GM23338 (cell line): ENCODE data around the gene TTC38. TPM values are rescaled to one million over a fixed set of nuclear protein-coding genes. Genes with fewer than 3 reads are reported as not detected.

ENCODE experiments used
- ATAC-seq: fragments of 200-7000 bp; cut with Tn5 transposase; 3 replicates; pipeline ENCODE4 v1.9.1; 2020
- DNase-seq: peaks from one replicate; pipeline ENCODE4 v3.0.0-alpha.2; 2015; ENCODE audit warnings: low spot score
- H2AFZ ChIP-seq: fragments of 200-600 bp; sonication (generic); 2 replicates; pipeline ENCODE4 v1.8.0; 2016; ENCODE audit warnings: antibody characterized with exemption, mild to moderate bottlenecking, moderate library complexity
- H3F3A ChIP-seq: fragments of 200-600 bp; sonication (generic); replicated peaks from 2 replicates; pipeline ENCODE4 v1.8.0; 2017; ENCODE audit warnings: antibody characterized with exemption, mixed run types, low read depth
- H3K27ac ChIP-seq: fragments of 200-600 bp; sonication (generic); 2 replicates; pipeline ENCODE4 v1.6.1; 2016; ENCODE audit warnings: low read depth
- H3K27me3 ChIP-seq: fragments of 200-600 bp; sonication (generic); 2 replicates; pipeline ENCODE4 v1.8.0; 2016; ENCODE audit warnings: mild to moderate bottlenecking, mixed run types, moderate library complexity; ENCODE audit not compliant: insufficient read depth
- H3K36me3 ChIP-seq: fragments of 200-600 bp; sonication (generic); 2 replicates; pipeline ENCODE4 v1.8.0; 2016; ENCODE audit warnings: mild to moderate bottlenecking; ENCODE audit not compliant: insufficient read depth
- H3K4me1 ChIP-seq: fragments of 200-600 bp; sonication (generic); 2 replicates; pipeline ENCODE4 v1.8.0; 2016; ENCODE audit warnings: mild to moderate bottlenecking, moderate library complexity; ENCODE audit not compliant: insufficient read depth
- H3K4me2 ChIP-seq: fragments of 200-600 bp; sonication (generic); 2 replicates; pipeline ENCODE4 v1.7.1; 2017; ENCODE audit warnings: mixed run types
- H3K4me3 ChIP-seq: fragments of 200-600 bp; sonication (generic); 2 replicates; pipeline ENCODE4 v1.6.1; 2016; ENCODE audit warnings: mixed run types
- H3K79me2 ChIP-seq: fragments of 200-600 bp; sonication (generic); replicated peaks from 2 replicates; pipeline ENCODE4 v1.8.0; 2017; ENCODE audit warnings: mild to moderate bottlenecking; ENCODE audit not compliant: insufficient read depth
- H3K9me2 ChIP-seq: fragments of 200-600 bp; sonication (generic); 2 replicates; pipeline ENCODE4 v1.8.0; 2017; ENCODE audit not compliant: insufficient read depth
- H4K20me1 ChIP-seq: fragments of 200-600 bp; sonication (generic); replicated peaks from 2 replicates; pipeline ENCODE4 v1.8.0; 2017; ENCODE audit warnings: mild to moderate bottlenecking; ENCODE audit not compliant: insufficient read depth
- H3K27ac Mint-ChIP-seq: 2 replicates; pipeline ENCODE4 v1.8.0; 2020; ENCODE audit warnings: inconsistent platforms, mild to moderate bottlenecking, moderate library complexity, mixed read lengths
- H3K27me3 Mint-ChIP-seq: 3 replicates; pipeline ENCODE4 v1.8.0; 2022; ENCODE audit warnings: low read depth, mild to moderate bottlenecking, moderate library complexity, mixed read lengths, inconsistent platforms; ENCODE audit not compliant: insufficient read depth, poor library complexity
- H3K36me3 Mint-ChIP-seq: 3 replicates; pipeline ENCODE4 v1.8.0; 2021; ENCODE audit warnings: low read depth, mild to moderate bottlenecking, inconsistent platforms, moderate library complexity, mixed read lengths
- H3K4me1 Mint-ChIP-seq: 3 replicates; pipeline ENCODE4 v1.8.0; 2020; ENCODE audit warnings: mild to moderate bottlenecking, inconsistent platforms, mixed read lengths
- H3K4me3 Mint-ChIP-seq: 3 replicates; pipeline ENCODE4 v1.8.0; 2021; ENCODE audit warnings: moderate library complexity, mild to moderate bottlenecking, inconsistent platforms, mixed read lengths
- H3K9me3 Mint-ChIP-seq: 3 replicates; pipeline ENCODE4 v1.8.0; 2020; ENCODE audit warnings: moderate library complexity, mild to moderate bottlenecking, inconsistent platforms, mixed read lengths
- CREB1 ChIP-seq: fragments of 250-450 bp; sonication (Bioruptor Pico); IDR thresholded peaks from 2 replicates; pipeline ENCODE4 v1.5.0; 2020; ENCODE audit warnings: low read depth, mild to moderate bottlenecking, moderate library complexity
- CTCF ChIP-seq, 2 experiments: fragments of 200-600 bp in 1 of 2; sonication (generic) in 1 of 2; conservative IDR thresholded peaks; 2 replicates each; pipeline versions ENCODE4 v1.5.1 to v1.6.1; 2016 to 2017; ENCODE audit warnings: antibody characterized with exemption in 2 of 2, low read depth in 2 of 2, mild to moderate bottlenecking in 2 of 2, moderate library complexity in 1 of 2
- ETS1 ChIP-seq: IDR thresholded peaks from 2 replicates; pipeline ENCODE4 v1.6.1; 2016; ENCODE audit warnings: antibody characterized with exemption
- EZH2 ChIP-seq: fragments of 200-600 bp; sonication (generic); IDR thresholded peaks from one replicate; pipeline ENCODE4 v1.8.0; 2017; ENCODE audit warnings: antibody characterized with exemption, mild to moderate bottlenecking, low read depth; ENCODE audit not compliant: unreplicated experiment
- EZH2phosphoT487 ChIP-seq: fragments of 200-600 bp; sonication (generic); IDR thresholded peaks from one replicate; pipeline ENCODE4 v1.8.1; 2018; ENCODE audit warnings: antibody characterized with exemption; ENCODE audit not compliant: unreplicated experiment
- JUNB ChIP-seq: IDR thresholded peaks from one replicate; pipeline ENCODE4 v1.6.1; 2016; ENCODE audit warnings: antibody characterized with exemption; ENCODE audit not compliant: unreplicated experiment
- NANOG ChIP-seq: IDR thresholded peaks from 2 replicates; pipeline ENCODE4 v1.6.1; 2016; ENCODE audit warnings: antibody characterized with exemption, borderline replicate concordance
- POLR2AphosphoS5 ChIP-seq: IDR thresholded peaks from 2 replicates; pipeline ENCODE4 v1.6.1; 2016; ENCODE audit warnings: antibody characterized with exemption, low read depth
- REST ChIP-seq: IDR thresholded peaks from one replicate; pipeline ENCODE4 v1.6.1; 2018; ENCODE audit warnings: antibody characterized with exemption; ENCODE audit not compliant: unreplicated experiment
- STAT1 ChIP-seq: IDR thresholded peaks from one replicate; pipeline ENCODE4 v1.6.1; 2016; ENCODE audit warnings: antibody characterized with exemption; ENCODE audit not compliant: unreplicated experiment
- ZNF114 ChIP-seq: fragments of 250-450 bp; sonication (Bioruptor Pico); IDR thresholded peaks from 2 replicates; pipeline ENCODE4 v1.5.0; 2020; ENCODE audit warnings: mild to moderate bottlenecking, moderate library complexity
- ZNF331 ChIP-seq: fragments of 250-450 bp; sonication (Bioruptor Pico); IDR thresholded peaks from 2 replicates; pipeline ENCODE4 v1.5.0; 2020; ENCODE audit warnings: low read depth, mild to moderate bottlenecking, moderate library complexity
- ZNF462 ChIP-seq: fragments of 250-450 bp; sonication (Bioruptor Pico); IDR thresholded peaks from 2 replicates; pipeline ENCODE4 v1.5.0; 2020; ENCODE audit warnings: mild to moderate bottlenecking, moderate library complexity
- polyA plus RNA-seq: library from polyadenylated mRNA; unstranded; fragments of >200 nt; fragmentation: Nextera tagmentation; extraction: Ambion mirVana; gene quantifications from 2 replicates; pipeline ENCODE4 v1.2.1, GENCODE V29; 2016
- total RNA-seq: library from RNA; depleted of rRNA; stranded (reverse); fragments of >200 nt; shearing (Covaris generic); gene quantifications from 2 replicates; pipeline ENCODE4 v1.2.3, GENCODE V29; 2014

The TTC38 gene
- total and polyA plus RNA-seq, 2 experiments from 2014 or later = 11.8 to 46.6 TPM

- ATAC-seq (no peak; the same call in 2 of the 3 replicates), DNase-seq (no peak)
- Histone ChIP-seq H3K27me3 (no peaks in the 10 kb centered on the region), H3K4me3 (no peak overlapping the region), H3K4me2 (no peak overlapping the region), H3K36me3 (no peaks in the 10 kb centered on the region), H3K27ac (no peak overlapping the region), H3F3A (peaks cover 10% of the 10 kb centered on the region; the same call in 1 of the 2 replicates), H2AFZ (peak overlapping the region; percentile 47; the same call in 1 of the 2 replicates), H4K20me1 (no peaks in the 10 kb centered on the region), H3K4me1 (no peaks in the 10 kb centered on the region), H3K79me2 (no peaks in the 10 kb centered on the region), H3K9me2 (no peaks in the 10 kb centered on the region)
- Mint-ChIP-seq H3K4me3 (no peak overlapping the region), H3K4me1 (peaks cover 10% of the 10 kb centered on the region), H3K27me3 (peaks cover 10% of the 10 kb centered on the region), H3K36me3 (no peaks in the 10 kb centered on the region), H3K27ac (peak overlapping the region; percentile 42; the same call in 1 of the 2 replicates), H3K9me3 (no peaks in the 10 kb centered on the region; the same call in 2 of the 3 replicates)
- no peak for TF ChIP-seq NANOG
- no peak for TF ChIP-seq ZNF331 (CRISPR knock-in tag)
- no peak for TF ChIP-seq ETS1
- no peak for TF ChIP-seq ZNF114 (CRISPR knock-in tag)
- TF ChIP-seq POLR2AphosphoS5 = no peak
- TF ChIP-seq ZNF462 (CRISPR knock-in tag) = no peak
- TF ChIP-seq CTCF (conservative IDR thresholded peaks at IDR 0.05; ENCODE audit: low read depth in 2 of 2) = no peak
- TF ChIP-seq JUNB = no peak
- no peak for TF ChIP-seq REST
- TF ChIP-seq EZH2phosphoT487 = no peak
- TF ChIP-seq EZH2 = no peak
- no peak for TF ChIP-seq CREB1 (CRISPR knock-in tag)
- no peak for TF ChIP-seq STAT1
Observed at GRCh38 chr22:46224044-46224897, 43.5 kb upstream of the TTC38 start.
